PC-3 (cell line): ENCODE data around the gene PRRC2B. TPM values are rescaled to one million over a fixed set of nuclear protein-coding genes. Genes with fewer than 3 reads are reported as not detected.

Source experiments
- ATAC-seq: fragments of 200-7000 bp; cut with Tn5 transposase; 2 replicates; pipeline ENCODE4 v1.9.1; 2020; ENCODE audit warnings: mild to moderate bottlenecking, moderate library complexity
- BruUV-seq: library from RNA; stranded (reverse); fragments of 400-500 nt; replicated peaks from 2 replicates; lab custom pipeline; 2021; lab: Mats Ljungman, UMichigan
- CTCF ChIA-PET: fragments of 300-600 bp; sonication (Branson Sonifier 250); formaldehyde crosslinking; loops from one replicate; lab custom pipeline; 2022; ENCODE audit warnings: antibody characterized with exemption; lab: Charles Lee
- POLR2A ChIA-PET: fragments of 300-600 bp; sonication (Branson Sonifier 250); formaldehyde crosslinking; loops from one replicate; lab custom pipeline; 2022; ENCODE audit warnings: antibody characterized with exemption; ENCODE audit not compliant: unreplicated experiment; lab: Charles Lee
- DNase-seq: peaks from one replicate; pipeline ENCODE4 v3.0.0-alpha.2; 2015
- H2AFZ ChIP-seq: fragments of 300-600 bp; sonication (generic); 2 replicates; pipeline ENCODE4 v1.6.0; 2016; ENCODE audit warnings: antibody characterized with exemption, low read length
- H3F3A ChIP-seq: fragments of 300-600 bp; sonication (generic); one replicate; pipeline ENCODE4 v1.6.0; 2017; ENCODE audit warnings: antibody characterized with exemption, low read length, control low read depth, mild to moderate bottlenecking; ENCODE audit not compliant: unreplicated experiment
- H3K27ac ChIP-seq: fragments of 300-600 bp; sonication (generic); 2 replicates; pipeline ENCODE4 v1.5.1; 2016; ENCODE audit warnings: mild to moderate bottlenecking, low read length
- H3K27me3 ChIP-seq: fragments of 300-600 bp; sonication (generic); 2 replicates; pipeline ENCODE4 v1.6.1; 2016; ENCODE audit warnings: low read length, mixed read lengths
- H3K36me3 ChIP-seq: fragments of 300-600 bp; sonication (generic); 2 replicates; pipeline ENCODE4 v1.6.1; 2016; ENCODE audit warnings: low read depth, mixed run types, low read length, mixed read lengths
- H3K4me1 ChIP-seq: fragments of 300-600 bp; sonication (generic); 2 replicates; pipeline ENCODE4 v1.5.1; 2016; ENCODE audit warnings: low read length; ENCODE audit not compliant: insufficient read depth
- H3K4me2 ChIP-seq: fragments of 300-600 bp; sonication (generic); 2 replicates; pipeline ENCODE4 v1.6.0; 2016; ENCODE audit warnings: low read length
- H3K4me3 ChIP-seq: fragments of 300-600 bp; sonication (generic); 2 replicates; pipeline ENCODE4 v1.5.1; 2016; ENCODE audit warnings: mild to moderate bottlenecking, low read length, mixed read lengths
- H3K79me2 ChIP-seq: fragments of 300-600 bp; sonication (generic); 2 replicates; pipeline ENCODE4 v1.6.1; 2017; ENCODE audit warnings: low read length, mixed read lengths
- H3K9ac ChIP-seq: fragments of 300-600 bp; sonication (generic); 2 replicates; pipeline ENCODE4 v1.6.0; 2016; ENCODE audit warnings: mild to moderate bottlenecking, low read length
- H3K9me2 ChIP-seq: fragments of 300-600 bp; sonication (generic); replicated peaks from 2 replicates; pipeline ENCODE4 v1.6.1; 2016; ENCODE audit warnings: mixed run types, low read length, mixed read lengths
- H3K9me3 ChIP-seq: fragments of 300-600 bp; sonication (generic); 2 replicates; pipeline ENCODE4 v1.6.1; 2016; ENCODE audit warnings: low read length, mixed read lengths
- H4K20me1 ChIP-seq: fragments of 300-600 bp; sonication (generic); 2 replicates; pipeline ENCODE4 v1.6.1; 2016; ENCODE audit warnings: low read length, mixed read lengths
- CTCF ChIP-seq: fragments of 300-600 bp; sonication (generic); conservative IDR thresholded peaks from 2 replicates; pipeline ENCODE4 v1.5.1; 2017; ENCODE audit warnings: antibody characterized with exemption, low read depth, mild to moderate bottlenecking, low read length
- EZH2 ChIP-seq: fragments of 300-600 bp; sonication (generic); IDR thresholded peaks from one replicate; pipeline ENCODE4 v1.6.1; 2017; ENCODE audit warnings: antibody characterized with exemption, mild to moderate bottlenecking, low read length; ENCODE audit not compliant: unreplicated experiment
- EZH2phosphoT487 ChIP-seq: fragments of 300-600 bp; sonication (generic); IDR thresholded peaks from 2 replicates; pipeline ENCODE4 v1.6.1; 2018; ENCODE audit warnings: mild to moderate bottlenecking, antibody characterized with exemption, low read length, borderline replicate concordance
- intact Hi-C: fragments of 100-400 bp; cut with micrococcal nuclease; formaldehyde crosslinking; loops from 2 replicates; pipeline ENCODE4 v1.9.0; 2023
- total RNA-seq: library from RNA; depleted of rRNA; stranded (reverse); fragments of >200 nt; gene quantifications from 2 replicates; pipeline ENCODE4 v1.2.3, GENCODE V29; 2014

The PRRC2B gene
- total RNA-seq, 1 experiment from 2014 or later: 46.9 TPM

DNA sequence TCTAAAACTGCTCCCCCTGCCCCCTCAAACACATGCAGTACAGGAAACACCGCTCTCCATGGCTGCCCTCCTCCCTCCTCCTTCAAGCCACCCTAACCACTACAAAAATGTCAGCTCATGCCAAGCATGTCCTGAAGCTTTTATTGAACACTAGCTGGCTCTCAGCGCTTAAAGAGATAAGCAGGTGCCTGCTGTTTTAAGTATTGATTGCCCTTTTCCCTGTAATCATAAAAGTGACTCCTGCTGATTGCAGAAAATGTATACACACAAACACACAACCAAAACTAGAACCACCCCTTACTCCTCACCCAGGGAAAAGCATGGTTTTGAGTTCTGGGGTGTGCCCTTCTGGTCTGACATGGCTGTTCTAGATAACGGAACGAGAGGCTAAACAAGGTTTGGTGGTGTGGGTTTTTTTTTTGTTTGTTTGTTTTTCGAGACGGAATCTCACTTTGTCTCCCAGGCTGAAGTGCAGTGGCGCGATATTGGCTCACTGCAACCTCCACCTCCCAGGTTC, 140.9 kb downstream of the PRRC2B start:
- Histone ChIP-seq H3K4me1 (peaks cover 7% of the 10 kb centered on the region; the same call in 1 of the 2 replicates), H3K4me3 (no peak overlapping the region), H4K20me1 (no peaks in the 10 kb centered on the region), H3K9me2 (no peaks in the 10 kb centered on the region), H3K9me3 (no peaks in the 10 kb centered on the region), H3K4me2 (no peak overlapping the region), H3K79me2 (peaks cover 8% of the 10 kb centered on the region), H3K27ac (no peak overlapping the region), H3K36me3 (no peaks in the 10 kb centered on the region), H3K9ac (no peak overlapping the region), H2AFZ (no peak overlapping the region), H3F3A (no peaks in the 10 kb centered on the region), H3K27me3 (no peaks in the 10 kb centered on the region)
- TF ChIP-seq CTCF (no peak), EZH2 (no peak)
- BruUV-seq: no TSS peak
- no peak for ATAC-seq
- intact Hi-C loops: no loop called here
- CTCF ChIA-PET: no interaction called here
- DNase-seq: no peak
- POLR2A ChIA-PET: no interaction called here

GRCh38 chr9:131537946-131538345, 144.1 kb downstream of the PRRC2B start:
- CTCF ChIA-PET: no interaction called here

More at GRCh38 chr9:131537946-131538345, 144.1 kb downstream of the PRRC2B start:
- BruUV-seq: no TSS peak
- Histone ChIP-seq H3K36me3 (no peaks in the 10 kb centered on the region), H3K79me2 (no peaks in the 10 kb centered on the region), H4K20me1 (no peaks in the 10 kb centered on the region), H3K4me3 (no peak overlapping the region), H3K9me3 (no peaks in the 10 kb centered on the region), H2AFZ (no peak overlapping the region), H3K4me1 (no peaks in the 10 kb centered on the region), H3F3A (no peaks in the 10 kb centered on the region), H3K9ac (no peak overlapping the region), H3K9me2 (no peaks in the 10 kb centered on the region), H3K4me2 (no peak overlapping the region), H3K27ac (no peak overlapping the region), H3K27me3 (no peaks in the 10 kb centered on the region)
- intact Hi-C loops: no loop called here
- no peak for ATAC-seq
- POLR2A ChIA-PET: no interaction called here
- TF ChIP-seq CTCF (no peak), EZH2 (no peak), EZH2phosphoT487 (no peak)
- DNase-seq: no peak
